Measurements from ENCODE around the gene ZNF786.
"Not testable (repeated sequence)": the region's sequence is repeated elsewhere in the genome, so short reads cannot be mapped to it uniquely, and the experiment has no call there.

Gene ZNF786

GRCh38 chr7:149075286-149075685 is 15.2 kb downstream of the ZNF786 start:
- DNase-seq = no peak

GRCh38 chr7:149074116-149074885 is 16.2 kb downstream of the ZNF786 start:
- DNase-seq = no peak

GRCh38 chr7:149072438-149072775 is 18.1 kb downstream of the ZNF786 start:
- DNase-seq = no peak

GRCh38 chr7:149071641-149072437 is 18.7 kb downstream of the ZNF786 start:
- DNase-seq = peak; percentile 51

GRCh38 chr7:149071182-149071635 is 19.3 kb downstream of the ZNF786 start:
- DNase-seq = no peak

GRCh38 chr7:149070372-149071125 is 20.0 kb downstream of the ZNF786 start:
- no peak for DNase-seq

GRCh38 chr7:149067869-149068268 is 22.6 kb downstream of the ZNF786 start:
- no peak for DNase-seq

GRCh38 chr7:149063476-149063875 is 27.0 kb downstream of the ZNF786 start:
- no peak for DNase-seq

- DNase-seq = not testable (repeated sequence)
Measured at GRCh38 chr7:149062217-149062899, 28.2 kb downstream of the ZNF786 start.

- no peak for DNase-seq
Measured at GRCh38 chr7:149060156-149060555, 30.4 kb downstream of the ZNF786 start.

- no peak for DNase-seq
Measured at GRCh38 chr7:149053885-149054284, 36.6 kb downstream of the ZNF786 start.

GRCh38 chr7:149053384-149053783 is 37.1 kb downstream of the ZNF786 start:
- DNase-seq = no peak

GRCh38 chr7:149050941-149051340 is 39.6 kb downstream of the ZNF786 start:
- no peak for DNase-seq

- DNase-seq = no peak
Measured at GRCh38 chr7:149048805-149049204, 41.7 kb downstream of the ZNF786 start.

- no peak for DNase-seq
Measured at GRCh38 chr7:149046416-149046815, 44.1 kb downstream of the ZNF786 start.

- DNase-seq = no peak
Measured at GRCh38 chr7:149043936-149044335, 46.6 kb downstream of the ZNF786 start.

- no peak for DNase-seq
Measured at GRCh38 chr7:149041350-149041749, 49.2 kb downstream of the ZNF786 start.

- not testable (repeated sequence) for DNase-seq
Measured at GRCh38 chr7:149038641-149039040, 51.9 kb downstream of the ZNF786 start.

GRCh38 chr7:149036676-149037075 is 53.8 kb downstream of the ZNF786 start:
- no peak for DNase-seq

GRCh38 chr7:149031353-149031910 is 59.1 kb downstream of the ZNF786 start:
- no peak for DNase-seq

- not testable (repeated sequence) for DNase-seq
Measured at GRCh38 chr7:149030439-149030838, 60.1 kb downstream of the ZNF786 start.

- peak; percentile 99 for DNase-seq
Measured at GRCh38 chr7:149028346-149029109, 62.0 kb downstream of the ZNF786 start, which contains the start of gene PDIA4. PDIA4 (minus strand) TSS chr7:149028505; CDS start chr7:149028408, 97 bp downstream.

All from activated CD4-positive, alpha-beta T cell treated with anti-CD3 and anti-CD28 coated beads, Interleukin-2, amount 50 U/mL, for 1 hour (primary cell).